HG03066 (cell line): ENCODE results near the gene WDHD1.
"Not testable (repeated sequence)": the region's sequence is repeated elsewhere in the genome, so short reads cannot be mapped to it uniquely, and the experiment has no call there.

Experiments used
- ATAC-seq: cut with Tn5 transposase; IDR thresholded peaks from one replicate; pipeline ENCODE4 v1.9.1; 2021; ENCODE audit warnings: low read depth; ENCODE audit not compliant: unreplicated experiment

The WDHD1 gene

DNA sequence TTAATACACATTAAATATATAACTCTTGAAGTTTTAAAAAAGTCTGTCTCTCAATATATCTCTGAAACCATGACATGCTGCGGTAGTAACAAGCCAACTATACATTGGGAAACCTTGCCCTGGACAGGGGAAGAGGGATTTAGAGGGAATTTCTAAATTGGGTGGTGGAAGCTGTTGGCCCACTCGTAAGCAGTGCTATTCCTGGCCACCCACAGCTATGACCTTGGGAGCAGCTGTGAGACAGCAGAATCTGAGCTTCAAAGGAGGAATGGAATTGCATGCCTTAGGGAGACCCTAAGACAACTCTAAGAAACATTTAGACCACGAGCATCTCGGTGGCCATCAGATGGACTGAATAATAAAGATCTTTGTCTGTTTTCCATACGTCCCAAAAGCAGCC lies 108.5 kb downstream of the WDHD1 start:
- no peak for ATAC-seq

DNA sequence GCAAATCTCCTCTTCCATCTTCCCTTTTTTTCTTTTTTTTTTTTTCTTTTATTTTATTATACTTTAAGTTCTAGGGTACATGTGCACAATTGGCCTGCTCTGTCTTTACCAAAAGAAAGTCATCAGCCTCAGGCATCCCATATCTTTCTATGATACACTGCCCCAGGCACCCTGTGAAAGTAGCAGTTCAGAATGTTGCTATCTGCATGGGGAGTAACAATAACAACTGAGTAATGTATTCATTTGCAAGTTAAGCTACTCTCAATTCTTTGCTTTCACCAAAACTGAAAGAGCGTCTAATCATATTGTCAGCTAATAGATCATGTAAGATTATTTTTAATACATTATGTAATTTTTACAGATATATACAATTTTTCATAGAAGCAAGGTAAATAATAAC lies 110.8 kb downstream of the WDHD1 start:
- ATAC-seq: no peak

DNA sequence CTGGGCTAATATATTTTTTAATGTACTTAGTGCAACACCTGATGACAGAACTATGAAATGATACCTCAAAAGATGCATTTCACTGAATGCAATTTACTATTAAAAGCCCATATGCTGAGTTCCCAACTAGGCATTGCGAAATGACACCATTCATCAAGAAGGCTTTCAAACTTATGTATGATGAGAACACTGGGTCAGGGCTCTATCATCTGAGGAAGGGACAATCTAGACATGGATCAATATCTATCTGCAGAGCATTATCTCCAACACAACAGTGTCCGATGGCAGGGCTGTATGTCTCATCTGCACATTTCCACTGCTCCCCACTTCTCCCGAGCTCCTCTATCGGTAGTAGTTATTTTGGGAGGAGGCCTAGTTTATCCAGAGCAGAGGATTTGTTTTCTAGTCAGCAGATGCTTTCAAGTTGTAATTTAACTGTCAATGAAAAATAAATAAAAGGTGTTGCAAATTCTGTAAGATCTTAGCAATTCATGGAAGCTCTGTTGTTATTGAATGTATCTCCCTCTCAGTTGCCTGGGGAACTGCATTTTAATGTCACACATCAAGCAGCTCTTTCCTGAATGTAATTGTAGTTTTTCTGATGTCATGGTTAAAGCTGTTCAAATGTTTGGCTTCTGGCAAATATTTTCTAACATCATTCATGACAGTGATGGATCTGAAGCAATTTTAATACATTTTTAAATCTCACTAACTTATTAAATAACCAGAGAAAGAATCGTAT lies 116.9 kb downstream of the WDHD1 start:
- no peak for ATAC-seq

GRCh38 chr14:54908973-54909372 lies 117.9 kb downstream of the WDHD1 start:
- ATAC-seq: not testable (repeated sequence)

DNA sequence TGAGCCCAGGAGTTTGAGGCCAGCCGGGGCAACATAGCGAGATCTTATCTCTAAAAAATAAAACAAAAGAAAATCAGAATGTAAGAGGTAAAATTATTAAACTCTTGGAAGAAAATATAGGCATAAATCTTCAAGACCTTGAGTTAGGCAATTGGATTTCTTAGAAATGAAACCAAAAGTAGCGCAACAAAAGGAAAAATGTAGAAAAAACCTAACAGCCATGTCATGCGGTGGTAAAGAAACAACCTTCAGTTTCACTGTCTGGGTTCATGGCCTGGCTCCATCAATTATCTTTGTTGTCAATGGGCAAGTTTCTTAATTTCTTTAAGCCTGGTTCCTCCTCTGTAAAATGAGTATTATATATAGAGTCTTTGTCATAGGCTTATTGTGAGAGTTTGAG lies 118.7 kb downstream of the WDHD1 start:
- no peak for ATAC-seq

- ATAC-seq: no peak
These were observed 120.8 kb downstream of the WDHD1 start for GRCh38 chr14:54906075-54906474.

DNA sequence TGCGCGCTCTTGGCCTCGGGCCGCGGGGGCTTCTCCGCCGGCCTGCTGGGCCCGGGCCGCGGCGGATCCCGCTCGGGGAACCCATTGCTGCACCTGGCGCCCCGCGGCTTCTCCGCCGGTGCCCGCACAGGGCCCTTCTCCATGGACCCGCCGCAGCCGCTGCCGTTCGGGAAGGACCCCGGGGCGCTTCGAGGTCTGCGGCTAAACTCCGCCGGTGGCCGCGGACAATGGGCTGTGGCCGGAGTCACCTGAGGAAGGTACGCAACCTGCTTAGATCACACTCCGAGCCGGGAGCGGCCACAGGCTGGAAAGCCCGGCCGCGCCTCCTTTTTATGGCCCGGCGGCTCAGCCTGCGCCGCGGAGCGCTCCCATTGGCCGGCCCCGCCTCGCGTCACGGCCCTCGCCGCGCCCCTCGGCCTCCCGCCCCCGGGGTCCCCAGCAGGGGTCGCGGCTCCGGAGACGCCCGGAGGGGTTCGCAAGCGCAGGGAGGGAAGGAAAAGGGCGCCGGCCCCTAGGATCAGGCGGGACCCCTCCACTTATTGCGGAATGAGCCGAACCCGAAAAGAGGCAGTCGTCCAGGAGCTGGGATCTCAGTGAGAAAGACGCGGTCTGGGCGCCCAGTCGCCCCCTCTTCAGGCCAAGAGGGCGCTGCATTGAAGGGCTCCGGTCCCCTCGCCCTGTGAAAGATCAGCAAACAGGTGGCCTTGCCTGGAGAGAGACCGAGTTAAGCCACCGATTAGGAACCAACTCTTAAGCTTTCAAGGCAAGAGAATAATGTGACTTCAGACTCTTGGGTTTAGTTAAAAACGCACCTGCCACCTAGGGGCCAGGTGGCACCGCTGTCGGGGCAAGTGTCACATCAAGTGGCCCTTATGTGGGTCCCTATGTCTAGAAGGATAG lies 124.1 kb downstream of the WDHD1 start, which contains the start of gene GCH1:
GCH1 (minus strand) TSS at position 306 of the 900 bp plus-strand sequence; CDS start at position 143, 163 bp downstream.
- peak; percentile 73 for ATAC-seq

GRCh38 chr14:54902143-54902520 lies 124.8 kb downstream of the WDHD1 start:
- peak; percentile 53 for ATAC-seq

DNA sequence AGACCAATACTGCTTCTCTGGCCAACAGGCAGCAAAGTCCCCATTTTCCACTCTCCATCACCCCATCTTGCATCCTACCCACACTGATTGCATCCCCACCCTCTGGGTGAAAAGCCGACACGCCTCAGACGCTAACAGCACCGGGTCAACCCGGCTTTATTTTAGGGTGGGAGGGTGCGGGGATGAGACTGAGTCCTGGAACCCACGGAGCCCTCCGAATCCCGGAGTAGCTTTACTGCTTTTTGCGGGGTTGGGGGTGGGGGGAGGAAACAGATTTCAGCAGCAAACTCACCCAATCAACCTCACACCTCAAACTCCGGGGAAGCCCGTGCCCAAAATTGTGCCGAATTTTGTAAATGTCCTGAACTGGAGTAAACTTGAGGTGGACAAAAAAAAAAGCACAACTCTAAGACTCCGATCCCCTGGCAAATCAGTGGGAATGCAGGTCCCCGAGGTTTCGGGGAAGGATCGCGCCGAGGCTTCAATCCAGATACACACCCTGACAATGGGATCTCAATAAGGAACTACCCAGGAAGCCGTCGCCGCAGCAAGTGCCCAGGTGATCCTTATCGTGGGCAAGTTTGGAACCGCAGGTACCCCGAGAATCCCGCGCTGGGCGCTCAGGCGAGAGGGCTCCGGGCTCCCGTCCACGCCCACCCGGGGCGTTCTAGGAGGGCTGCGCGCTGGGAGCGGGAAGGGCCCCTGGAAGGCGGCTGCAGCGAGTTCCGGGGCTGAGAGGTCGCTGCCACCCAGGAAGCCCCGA lies 125.3 kb downstream of the WDHD1 start:
- no peak for ATAC-seq

GRCh38 chr14:54899573-54899972 lies 127.3 kb downstream of the WDHD1 start:
- no peak for ATAC-seq

DNA sequence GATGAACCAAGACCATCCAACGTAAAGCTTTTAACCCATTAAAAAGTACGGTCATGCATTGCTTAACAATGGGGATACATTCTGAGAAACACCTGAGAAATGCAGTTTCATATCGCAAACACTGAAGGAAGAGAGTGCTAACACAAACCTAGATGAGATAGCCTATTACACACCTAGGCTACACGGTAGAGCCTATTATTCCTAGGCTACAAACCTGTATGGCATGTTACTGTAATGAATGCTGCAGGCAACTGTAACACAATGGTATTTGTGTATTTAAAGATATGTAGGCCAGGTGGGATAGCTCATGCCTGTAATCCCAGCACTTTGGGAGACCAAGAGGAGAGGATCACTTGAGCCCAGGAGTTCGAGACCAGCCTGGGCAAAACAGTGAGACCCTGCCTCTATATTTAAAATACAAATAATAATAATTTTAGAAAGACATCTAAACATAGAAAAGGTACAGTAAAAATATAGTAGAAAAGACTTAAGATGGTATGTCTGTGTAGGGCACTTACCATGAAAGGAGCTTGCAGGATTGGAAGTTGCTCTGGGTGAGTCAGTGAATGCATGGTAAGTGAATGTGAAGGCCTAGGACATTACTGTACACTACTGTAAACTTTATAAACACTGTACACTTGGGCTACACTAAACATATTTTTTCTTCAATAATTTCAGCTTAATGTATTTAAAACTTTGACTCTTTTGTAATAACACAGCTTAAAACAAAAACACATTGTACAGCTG lies 128.9 kb downstream of the WDHD1 start:
- ATAC-seq: not testable (repeated sequence)

DNA sequence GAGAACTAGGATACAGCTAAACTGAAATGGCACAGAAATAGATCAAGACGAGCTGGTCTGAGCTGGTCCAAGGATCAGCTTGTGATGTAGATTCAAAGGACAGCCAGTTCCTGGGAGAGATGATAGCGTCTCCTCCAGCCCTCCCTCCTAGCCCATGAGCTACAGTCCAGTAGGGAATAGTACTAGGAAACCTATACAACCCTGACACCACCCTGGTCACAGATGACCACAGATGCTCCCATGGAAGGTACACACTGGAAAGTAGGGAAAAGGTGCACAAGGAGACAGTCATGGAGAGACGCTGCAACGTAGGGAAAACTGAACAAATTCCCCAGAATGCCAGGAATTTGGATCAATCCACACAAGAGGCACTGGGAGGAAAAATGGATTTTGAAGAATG lies 131.2 kb downstream of the WDHD1 start:
- no peak for ATAC-seq

DNA sequence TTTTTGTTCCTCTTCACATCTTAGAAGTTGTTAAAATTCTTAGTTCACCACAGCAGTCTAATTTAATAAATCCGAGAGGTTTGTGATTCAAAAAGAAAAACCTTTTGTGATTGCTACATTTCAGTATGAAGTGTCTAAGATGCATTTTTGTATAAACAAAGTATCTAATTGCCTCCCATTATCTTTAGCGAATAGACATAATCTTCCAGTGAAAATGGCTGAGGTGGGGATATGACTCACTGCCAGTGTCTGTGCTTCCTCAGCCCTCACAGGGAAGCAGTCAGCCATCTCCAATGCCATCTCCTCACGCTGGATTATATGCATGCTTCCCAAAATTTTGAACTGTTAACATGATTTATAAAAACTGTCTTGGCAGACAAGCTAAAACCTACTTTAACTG lies 131.9 kb downstream of the WDHD1 start:
- no peak for ATAC-seq

GRCh38 chr14:54893151-54893760 lies 133.6 kb downstream of the WDHD1 start:
- no peak for ATAC-seq

DNA sequence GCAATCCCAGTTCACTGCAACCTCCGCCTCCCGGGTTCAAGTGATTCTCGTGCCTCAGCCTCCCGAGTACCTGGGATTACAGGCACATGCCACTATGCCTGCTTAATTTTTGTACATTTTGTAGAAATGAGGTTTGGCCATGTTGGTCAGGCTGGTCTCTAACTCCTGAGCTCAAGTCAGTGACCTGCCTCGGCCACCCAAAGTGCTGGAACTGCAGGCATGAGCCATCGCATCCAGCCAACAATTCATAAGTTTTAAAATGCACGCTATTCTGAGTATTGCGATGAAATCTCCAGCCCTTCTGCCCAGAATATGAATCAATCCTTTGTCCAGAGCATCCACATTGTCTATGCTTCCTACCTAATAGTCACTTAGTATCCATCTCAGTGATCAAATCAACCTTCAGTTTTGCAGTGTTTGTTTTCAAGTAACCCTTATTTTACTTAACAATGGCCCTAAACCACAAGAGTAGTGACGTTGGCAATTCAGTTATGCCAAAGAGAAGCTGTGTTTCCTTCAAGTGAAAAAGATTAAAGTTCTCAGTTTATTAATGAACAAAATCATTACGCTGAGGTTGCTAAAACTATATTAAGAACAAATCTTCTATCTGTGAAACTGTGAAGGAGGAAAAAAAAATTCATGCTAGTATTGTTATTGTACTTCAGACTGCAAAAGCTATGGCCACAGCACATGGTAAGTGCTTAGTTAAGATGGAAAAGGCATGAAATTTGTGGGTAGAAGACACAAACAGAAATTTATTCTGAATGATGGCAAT lies 135.2 kb downstream of the WDHD1 start:
- ATAC-seq: no peak

GRCh38 chr14:54890788-54891187 lies 136.1 kb downstream of the WDHD1 start:
- peak; percentile 78 for ATAC-seq

DNA sequence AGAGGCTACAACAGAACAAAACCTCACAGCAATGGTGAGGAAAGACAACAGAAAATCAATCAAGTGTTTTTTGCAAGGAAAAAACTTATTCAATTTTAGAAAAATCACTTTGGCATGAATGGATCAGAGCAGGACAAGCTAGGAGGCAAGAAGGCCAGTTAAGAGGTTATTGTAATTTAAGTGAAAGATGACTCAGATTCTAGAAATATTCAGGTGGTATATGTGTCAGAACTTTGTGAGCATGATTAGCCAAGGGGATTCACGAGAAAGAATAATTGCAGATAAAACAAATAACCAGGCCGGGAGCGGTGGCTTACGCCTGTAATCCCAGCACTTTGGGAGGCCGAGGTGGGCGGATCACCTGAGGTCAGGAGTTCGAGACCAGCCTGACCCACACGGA lies 137.0 kb downstream of the WDHD1 start:
- no peak for ATAC-seq
